NT2/D1 (cell line): ENCODE results near the gene RSRC1.

Source experiments
- YY1 ChIP-seq: IDR thresholded peaks from 2 replicates; pipeline ENCODE4 v1.6.1; 2011; ENCODE audit not compliant: insufficient read length, insufficient read depth
- ZNF274 ChIP-seq: IDR thresholded peaks from 2 replicates; pipeline ENCODE4 v1.6.1; 2011; ENCODE audit warnings: mild to moderate bottlenecking, low read depth, low read length

GRCh38 chr3:158165141-158165655 is 55.3 kb downstream of the RSRC1 start:
- TF ChIP-seq YY1 (no peak), ZNF274 (no peak)
